SK-N-SH treated with all-trans-retinoic acid at 6 μM for 48 hours (cell line): Measurements from ENCODE around the gene PGM5.

Experiments
- ATAC-seq: fragments of 200-7000 bp; cut with Tn5 transposase; 3 replicates; pipeline ENCODE4 v1.9.1; 2020; ENCODE audit warnings: mild to moderate bottlenecking, moderate library complexity
- ARNTL ChIP-seq: fragments of 450-650 bp; formaldehyde crosslinking; IDR thresholded peaks from 2 replicates; pipeline ENCODE4 v1.5.0; 2020; ENCODE audit warnings: low read depth, mild to moderate bottlenecking, moderate library complexity, borderline replicate concordance
- BACH2 ChIP-seq: fragments of 250-450 bp; sonication (Bioruptor Pico); IDR thresholded peaks from 2 replicates; pipeline ENCODE4 v1.9.0; 2021; ENCODE audit warnings: mild to moderate bottlenecking, borderline replicate concordance
- CSDC2 ChIP-seq: fragments of 250-450 bp; sonication (Bioruptor Pico); IDR thresholded peaks from 2 replicates; pipeline ENCODE4 v1.5.0; 2020; ENCODE audit warnings: mild to moderate bottlenecking, moderate library complexity
- ESRRG ChIP-seq: fragments of 250-450 bp; sonication (Bioruptor Pico); IDR thresholded peaks from 2 replicates; pipeline ENCODE4 v1.6.1; 2021; ENCODE audit warnings: mild to moderate bottlenecking
- ISL1 ChIP-seq: fragments of 250-450 bp; sonication (Bioruptor Pico); IDR thresholded peaks from 2 replicates; pipeline ENCODE4 v2.1.2; 2022; ENCODE audit warnings: mild to moderate bottlenecking, moderate library complexity
- OSR1 ChIP-seq: fragments of 250-450 bp; sonication (Bioruptor Pico); IDR thresholded peaks from 2 replicates; pipeline ENCODE4 v1.8.0; 2022; ENCODE audit warnings: moderate library complexity, mild to moderate bottlenecking, inconsistent platforms
- PPARA ChIP-seq: fragments of 250-450 bp; sonication (Bioruptor Pico); IDR thresholded peaks from 2 replicates; pipeline ENCODE4 v1.5.0; 2020; ENCODE audit warnings: mild to moderate bottlenecking, borderline replicate concordance
- RARB ChIP-seq: fragments of 250-450 bp; sonication (Bioruptor Pico); IDR thresholded peaks from 2 replicates; pipeline ENCODE4 v1.8.0; 2021; ENCODE audit warnings: mild to moderate bottlenecking, moderate library complexity
- SNAI2 ChIP-seq: fragments of 250-450 bp; sonication (Bioruptor Pico); IDR thresholded peaks from 2 replicates; pipeline ENCODE4 v1.5.0; 2020; ENCODE audit warnings: mild to moderate bottlenecking, moderate library complexity
- TCF4 ChIP-seq: fragments of 250-450 bp; sonication (Bioruptor Pico); IDR thresholded peaks from 2 replicates; pipeline ENCODE4 v1.8.0; 2021; ENCODE audit warnings: mild to moderate bottlenecking, moderate library complexity, borderline replicate concordance
- TOX ChIP-seq: fragments of 250-450 bp; sonication (Bioruptor Pico); IDR thresholded peaks from 2 replicates; pipeline ENCODE4 v1.8.0; 2021; ENCODE audit warnings: mild to moderate bottlenecking, moderate library complexity, borderline replicate concordance
- ZC3H10 ChIP-seq: fragments of 250-450 bp; sonication (Bioruptor Pico); IDR thresholded peaks from 2 replicates; pipeline ENCODE4 v1.5.1; 2021; ENCODE audit warnings: mild to moderate bottlenecking, moderate library complexity
- ZFP3 ChIP-seq: fragments of 250-450 bp; sonication (Bioruptor Pico); IDR thresholded peaks from 2 replicates; pipeline ENCODE4 v1.5.0; 2020; ENCODE audit warnings: mild to moderate bottlenecking, moderate library complexity
- ZFP30 ChIP-seq: fragments of 450-650 bp; formaldehyde crosslinking; IDR thresholded peaks from 2 replicates; pipeline ENCODE4 v1.5.0; 2022; ENCODE audit warnings: mild to moderate bottlenecking, moderate library complexity
- ZNF565 ChIP-seq: fragments of 450-650 bp; formaldehyde crosslinking; conservative IDR thresholded peaks from 2 replicates; pipeline ENCODE4 v1.5.0; 2020; ENCODE audit warnings: low read depth, mild to moderate bottlenecking, moderate library complexity
- ZNF8 ChIP-seq: fragments of 450-650 bp; formaldehyde crosslinking; IDR thresholded peaks from 2 replicates; pipeline ENCODE4 v1.5.0; 2020; ENCODE audit warnings: mild to moderate bottlenecking, moderate library complexity
- TF ChIP-seq, protein P1 (sequence below): fragments of 250-450 bp; sonication (Bioruptor Pico); IDR thresholded peaks from 2 replicates; pipeline ENCODE4 v1.8.0; 2020; ENCODE audit warnings: mild to moderate bottlenecking, moderate library complexity, borderline replicate concordance
- TF ChIP-seq, protein P2 (sequence below): fragments of 250-450 bp; sonication (Bioruptor Pico); IDR thresholded peaks from 2 replicates; pipeline ENCODE4 v1.5.1; 2021; ENCODE audit warnings: mild to moderate bottlenecking, moderate library complexity
- TF ChIP-seq, protein P3 (sequence below): fragments of 250-450 bp; sonication (Bioruptor Pico); IDR thresholded peaks from 2 replicates; pipeline ENCODE4 v1.5.0; 2020; ENCODE audit warnings: mild to moderate bottlenecking, moderate library complexity
- TF ChIP-seq, protein P4 (sequence below): fragments of 250-450 bp; sonication (Bioruptor Pico); IDR thresholded peaks from 2 replicates; pipeline ENCODE4 v1.8.0; 2021; ENCODE audit warnings: low read depth, mild to moderate bottlenecking, moderate library complexity, borderline replicate concordance

Gene PGM5

DNA sequence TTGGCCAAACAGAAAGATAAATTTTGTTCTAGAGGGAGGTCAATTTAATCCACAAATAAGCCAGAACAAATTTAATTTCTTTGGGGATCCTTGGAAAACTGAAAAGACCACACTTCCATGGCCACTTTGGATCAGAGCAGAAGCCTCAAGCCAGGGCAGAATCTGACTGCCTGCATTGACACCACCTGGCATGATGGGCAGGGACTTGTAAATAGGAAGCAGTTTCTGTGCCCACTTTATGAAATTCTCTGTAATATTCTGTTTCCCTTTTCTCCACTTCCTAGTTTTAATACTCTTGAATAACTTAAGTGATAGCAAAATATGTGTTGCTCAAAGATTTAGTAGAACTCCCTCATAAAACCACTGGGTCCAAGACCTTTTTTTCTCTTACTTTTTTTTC, 191.0 kb downstream of the PGM5 start (continued):
- no peak for TF ChIP-seq BACH2
- TF ChIP-seq ESRRG (CRISPR knock-in tag) = no peak
- TF ChIP-seq CSDC2 (CRISPR knock-in tag) = no peak
- TF ChIP-seq SNAI2 (CRISPR knock-in tag) = no peak
- TF ChIP-seq ZFP3 (CRISPR knock-in tag) = no peak

DNA sequence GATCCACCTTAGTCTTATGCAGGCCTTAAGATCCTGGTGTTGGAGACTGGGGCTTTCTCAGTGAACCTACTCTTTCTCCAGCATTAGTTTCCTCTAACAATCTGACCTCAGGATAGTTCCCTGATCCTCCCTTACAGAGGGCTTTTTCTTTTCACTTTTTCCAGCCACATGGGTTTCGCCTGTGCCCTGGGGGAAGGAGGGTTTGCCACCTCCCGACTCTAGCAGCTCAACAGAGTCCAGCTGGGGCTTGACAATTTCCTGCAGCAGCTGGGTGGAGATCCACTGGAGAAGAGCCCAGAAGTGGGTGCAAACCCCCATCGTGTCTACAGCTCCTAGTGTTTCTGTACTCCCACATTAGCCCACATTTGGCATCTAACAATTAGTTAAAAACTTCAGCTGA, 191.8 kb downstream of the PGM5 start:
- ATAC-seq = no peak
- TF ChIP-seq, protein P1, sequence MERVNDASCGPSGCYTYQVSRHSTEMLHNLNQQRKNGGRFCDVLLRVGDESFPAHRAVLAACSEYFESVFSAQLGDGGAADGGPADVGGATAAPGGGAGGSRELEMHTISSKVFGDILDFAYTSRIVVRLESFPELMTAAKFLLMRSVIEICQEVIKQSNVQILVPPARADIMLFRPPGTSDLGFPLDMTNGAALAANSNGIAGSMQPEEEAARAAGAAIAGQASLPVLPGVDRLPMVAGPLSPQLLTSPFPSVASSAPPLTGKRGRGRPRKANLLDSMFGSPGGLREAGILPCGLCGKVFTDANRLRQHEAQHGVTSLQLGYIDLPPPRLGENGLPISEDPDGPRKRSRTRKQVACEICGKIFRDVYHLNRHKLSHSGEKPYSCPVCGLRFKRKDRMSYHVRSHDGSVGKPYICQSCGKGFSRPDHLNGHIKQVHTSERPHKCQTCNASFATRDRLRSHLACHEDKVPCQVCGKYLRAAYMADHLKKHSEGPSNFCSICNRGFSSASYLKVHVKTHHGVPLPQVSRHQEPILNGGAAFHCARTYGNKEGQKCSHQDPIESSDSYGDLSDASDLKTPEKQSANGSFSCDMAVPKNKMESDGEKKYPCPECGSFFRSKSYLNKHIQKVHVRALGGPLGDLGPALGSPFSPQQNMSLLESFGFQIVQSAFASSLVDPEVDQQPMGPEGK (CRISPR knock-in tag) = no peak
- TF ChIP-seq ARNTL = no peak
- TF ChIP-seq, all 23 proteins: peak for 0

DNA sequence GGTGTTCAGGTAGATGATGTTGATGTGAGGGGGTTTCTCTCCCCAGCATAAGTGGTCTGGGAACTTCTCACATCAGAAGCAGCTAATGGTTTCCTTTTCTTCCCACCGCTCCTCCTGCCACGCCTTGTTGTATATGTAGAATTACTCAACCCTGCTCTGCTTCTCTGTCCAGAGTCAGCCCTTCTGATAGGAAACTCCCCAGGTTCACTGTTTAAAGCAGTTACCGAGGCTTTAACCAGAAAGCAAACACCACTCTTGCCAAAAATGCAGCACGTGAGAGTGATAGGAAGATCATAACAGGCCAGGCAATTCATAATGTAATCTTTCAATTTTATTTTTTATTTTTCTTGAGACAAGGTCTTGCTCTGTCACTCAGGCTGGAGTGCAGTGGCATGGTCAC, 194.8 kb downstream of the PGM5 start:
- TF ChIP-seq, protein P2, sequence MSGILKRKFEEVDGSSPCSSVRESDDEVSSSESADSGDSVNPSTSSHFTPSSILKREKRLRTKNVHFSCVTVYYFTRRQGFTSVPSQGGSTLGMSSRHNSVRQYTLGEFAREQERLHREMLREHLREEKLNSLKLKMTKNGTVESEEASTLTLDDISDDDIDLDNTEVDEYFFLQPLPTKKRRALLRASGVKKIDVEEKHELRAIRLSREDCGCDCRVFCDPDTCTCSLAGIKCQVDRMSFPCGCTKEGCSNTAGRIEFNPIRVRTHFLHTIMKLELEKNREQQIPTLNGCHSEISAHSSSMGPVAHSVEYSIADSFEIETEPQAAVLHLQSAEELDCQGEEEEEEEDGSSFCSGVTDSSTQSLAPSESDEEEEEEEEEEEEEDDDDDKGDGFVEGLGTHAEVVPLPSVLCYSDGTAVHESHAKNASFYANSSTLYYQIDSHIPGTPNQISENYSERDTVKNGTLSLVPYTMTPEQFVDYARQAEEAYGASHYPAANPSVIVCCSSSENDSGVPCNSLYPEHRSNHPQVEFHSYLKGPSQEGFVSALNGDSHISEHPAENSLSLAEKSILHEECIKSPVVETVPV = no peak
- TF ChIP-seq ZNF8 (CRISPR knock-in tag) = no peak
- TF ChIP-seq TOX (CRISPR knock-in tag) = no peak
- no peak for TF ChIP-seq OSR1
- TF ChIP-seq PPARA = no peak
- TF ChIP-seq ESRRG (CRISPR knock-in tag) = no peak
- TF ChIP-seq ZC3H10 (CRISPR knock-in tag) = no peak
- TF ChIP-seq, protein P1 (CRISPR knock-in tag) = no peak
- no peak for TF ChIP-seq RARB (CRISPR knock-in tag)
- no peak for TF ChIP-seq CSDC2 (CRISPR knock-in tag)
- no peak for TF ChIP-seq ISL1 (CRISPR knock-in tag)
- TF ChIP-seq TCF4 (CRISPR knock-in tag) = no peak
- TF ChIP-seq BACH2 = no peak
- no peak for TF ChIP-seq ZFP30 (CRISPR knock-in tag)
- TF ChIP-seq, protein P3, sequence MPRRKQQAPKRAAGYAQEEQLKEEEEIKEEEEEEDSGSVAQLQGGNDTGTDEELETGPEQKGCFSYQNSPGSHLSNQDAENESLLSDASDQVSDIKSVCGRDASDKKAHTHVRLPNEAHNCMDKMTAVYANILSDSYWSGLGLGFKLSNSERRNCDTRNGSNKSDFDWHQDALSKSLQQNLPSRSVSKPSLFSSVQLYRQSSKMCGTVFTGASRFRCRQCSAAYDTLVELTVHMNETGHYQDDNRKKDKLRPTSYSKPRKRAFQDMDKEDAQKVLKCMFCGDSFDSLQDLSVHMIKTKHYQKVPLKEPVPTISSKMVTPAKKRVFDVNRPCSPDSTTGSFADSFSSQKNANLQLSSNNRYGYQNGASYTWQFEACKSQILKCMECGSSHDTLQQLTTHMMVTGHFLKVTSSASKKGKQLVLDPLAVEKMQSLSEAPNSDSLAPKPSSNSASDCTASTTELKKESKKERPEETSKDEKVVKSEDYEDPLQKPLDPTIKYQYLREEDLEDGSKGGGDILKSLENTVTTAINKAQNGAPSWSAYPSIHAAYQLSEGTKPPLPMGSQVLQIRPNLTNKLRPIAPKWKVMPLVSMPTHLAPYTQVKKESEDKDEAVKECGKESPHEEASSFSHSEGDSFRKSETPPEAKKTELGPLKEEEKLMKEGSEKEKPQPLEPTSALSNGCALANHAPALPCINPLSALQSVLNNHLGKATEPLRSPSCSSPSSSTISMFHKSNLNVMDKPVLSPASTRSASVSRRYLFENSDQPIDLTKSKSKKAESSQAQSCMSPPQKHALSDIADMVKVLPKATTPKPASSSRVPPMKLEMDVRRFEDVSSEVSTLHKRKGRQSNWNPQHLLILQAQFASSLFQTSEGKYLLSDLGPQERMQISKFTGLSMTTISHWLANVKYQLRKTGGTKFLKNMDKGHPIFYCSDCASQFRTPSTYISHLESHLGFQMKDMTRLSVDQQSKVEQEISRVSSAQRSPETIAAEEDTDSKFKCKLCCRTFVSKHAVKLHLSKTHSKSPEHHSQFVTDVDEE (CRISPR knock-in tag) = no peak
- no peak for TF ChIP-seq SNAI2 (CRISPR knock-in tag)
- TF ChIP-seq, protein P4, sequence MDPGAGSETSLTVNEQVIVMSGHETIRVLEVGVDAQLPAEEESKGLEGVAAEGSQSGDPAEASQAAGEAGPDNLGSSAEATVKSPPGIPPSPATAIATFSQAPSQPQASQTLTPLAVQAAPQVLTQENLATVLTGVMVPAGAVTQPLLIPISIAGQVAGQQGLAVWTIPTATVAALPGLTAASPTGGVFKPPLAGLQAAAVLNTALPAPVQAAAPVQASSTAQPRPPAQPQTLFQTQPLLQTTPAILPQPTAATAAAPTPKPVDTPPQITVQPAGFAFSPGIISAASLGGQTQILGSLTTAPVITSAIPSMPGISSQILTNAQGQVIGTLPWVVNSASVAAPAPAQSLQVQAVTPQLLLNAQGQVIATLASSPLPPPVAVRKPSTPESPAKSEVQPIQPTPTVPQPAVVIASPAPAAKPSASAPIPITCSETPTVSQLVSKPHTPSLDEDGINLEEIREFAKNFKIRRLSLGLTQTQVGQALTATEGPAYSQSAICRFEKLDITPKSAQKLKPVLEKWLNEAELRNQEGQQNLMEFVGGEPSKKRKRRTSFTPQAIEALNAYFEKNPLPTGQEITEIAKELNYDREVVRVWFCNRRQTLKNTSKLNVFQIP (CRISPR knock-in tag) = no peak
- no peak for TF ChIP-seq ZNF565 (CRISPR knock-in tag)

More for the DNA sequence above, 194.8 kb downstream of the PGM5 start:
- no peak for ATAC-seq
